ENCODE measurements around the gene OR9A2. TPM values are rescaled to one million over a fixed set of nuclear protein-coding genes. Genes with fewer than 3 reads are reported as not detected.

OR9A2 gene
- total RNA-seq, result 1 to 10 TPM in 1 of 2 donors, under 1 TPM in 1; 0.99 to 3.5 TPM
- not detected for polyA plus RNA-seq (ENCODE audit: insufficient read depth, low read depth, low replicate concordance)
- long read RNA-seq, donor 1, result 0 reads
- long read RNA-seq, donor 2, result 0 reads

GRCh38 chr7:143027032-143027431, at the start of gene OR9A2:
Gene OR9A2, minus strand, starts transcription at chr7:143027132. Its CDS starts 0 bp downstream, at chr7:143027132.
- Histone ChIP-seq H3K36me3 (ENCODE audit: low read depth, missing control alignments) (no peaks in the 10 kb centered on the region), H3K4me3 (no peak within 1 kb of the TSS), H3K27ac (no peak within 1 kb of the TSS), H3K9me3 (no peaks in the 10 kb centered on the region), H3K4me1 (no peaks in the 10 kb centered on the region), H3K27me3 (no peaks in the 10 kb centered on the region)
- WGBS, 2 donors, result 90 to 93% methylated on average over 1 of the region's 1 CpG
- TF ChIP-seq CTCF (IDR thresholded peaks at IDR 0.05) (no peak), POLR2A (IDR thresholded peaks at IDR 0.05) (no peak)
- intact Hi-C loops (cut with DNase I; ENCODE audit: low total_unique reads), result no loop called here
- DNase-seq, result no peak

GRCh38 chr7:143074141-143074540, 47.2 kb upstream of the OR9A2 start:
- intact Hi-C loops (cut with DNase I; ENCODE audit: low total_unique reads), result no loop called here
- Histone ChIP-seq H3K27me3 (no peaks in the 10 kb centered on the region), H3K9me3 (no peaks in the 10 kb centered on the region), H3K4me1 (peaks cover 3% of the 10 kb centered on the region), H3K4me3 (no peak overlapping the region), H3K27ac (no peak overlapping the region), H3K36me3 (ENCODE audit: low read depth, missing control alignments) (no peaks in the 10 kb centered on the region)
- TF ChIP-seq POLR2A (IDR thresholded peaks at IDR 0.05), result no peak
- no peak for TF ChIP-seq CTCF (IDR thresholded peaks at IDR 0.05)
- no peak for DNase-seq

GRCh38 chr7:143073556-143073955, 46.6 kb upstream of the OR9A2 start:
- Histone ChIP-seq H3K9me3 (no peaks in the 10 kb centered on the region), H3K4me3 (no peak overlapping the region), H3K36me3 (ENCODE audit: low read depth, missing control alignments) (no peaks in the 10 kb centered on the region), H3K4me1 (peaks cover 3% of the 10 kb centered on the region), H3K27ac (no peak overlapping the region), H3K27me3 (no peaks in the 10 kb centered on the region)
- intact Hi-C loops (cut with DNase I; ENCODE audit: low total_unique reads), result no loop called here
- TF ChIP-seq POLR2A (IDR thresholded peaks at IDR 0.05), result no peak
- no peak for TF ChIP-seq CTCF (IDR thresholded peaks at IDR 0.05)
- WGBS, 2 donors, result 74 to 77% methylated on average over 3 of the region's 3 CpGs
- DNase-seq, result no peak

- Histone ChIP-seq H3K27ac (no peak overlapping the region), H3K4me1 (peaks cover 3% of the 10 kb centered on the region), H3K36me3 (ENCODE audit: low read depth, missing control alignments) (no peaks in the 10 kb centered on the region), H3K9me3 (no peaks in the 10 kb centered on the region), H3K27me3 (no peaks in the 10 kb centered on the region), H3K4me3 (no peak overlapping the region)
- no peak for DNase-seq
- intact Hi-C loops (cut with DNase I; ENCODE audit: low total_unique reads), result no loop called here
- TF ChIP-seq CTCF (IDR thresholded peaks at IDR 0.05) (no peak), POLR2A (IDR thresholded peaks at IDR 0.05) (no peak)
- WGBS, 2 donors, result 52 to 65% methylated on average over 6 of the region's 6 CpGs
These were observed 43.1 kb upstream of the OR9A2 start for GRCh38 chr7:143069912-143070500.

- Histone ChIP-seq H3K36me3 (ENCODE audit: low read depth, missing control alignments) (no peaks in the 10 kb centered on the region), H3K9me3 (no peaks in the 10 kb centered on the region), H3K4me3 (no peak overlapping the region), H3K27ac (no peak overlapping the region), H3K4me1 (peaks cover 3% of the 10 kb centered on the region), H3K27me3 (no peaks in the 10 kb centered on the region)
- 71 to 83% methylated on average over 2 of the region's 2 CpGs for WGBS, 2 donors
- no peak for TF ChIP-seq CTCF (IDR thresholded peaks at IDR 0.05)
- no peak for TF ChIP-seq POLR2A (IDR thresholded peaks at IDR 0.05)
- intact Hi-C loops (cut with DNase I; ENCODE audit: low total_unique reads), result no loop called here
- DNase-seq, result no peak
These were observed 41.5 kb upstream of the OR9A2 start for GRCh38 chr7:143068446-143068845.
